GM13976 (cell line): Measurements from ENCODE around the gene GALNT10.
A peak's percentile ranks its signal among the peaks of the same experiment; 100 is the strongest.

Source experiments
- DNase-seq: peaks from one replicate; pipeline ENCODE4 v3.0.0; 2012; ENCODE audit warnings: low spot score
- in situ Hi-C: fragments of 300-500 bp; cut with MboI; formaldehyde crosslinking; loops from one replicate; pipeline ENCODE4 v1.12.0; 2022; ENCODE audit warnings: low sequenced_read_pairs, mixed read lengths, inconsistent platforms; ENCODE audit not compliant: unreplicated experiment
- TF ChIP-seq, protein P1 (sequence below): IDR thresholded peaks from 2 replicates; pipeline ENCODE4 v1.5.1; 2012; ENCODE audit warnings: borderline replicate concordance, mild to moderate bottlenecking; ENCODE audit not compliant: insufficient read depth; ENCODE audit errors: extremely low read depth, missing control alignments, control extremely low read depth

Gene GALNT10

DNA sequence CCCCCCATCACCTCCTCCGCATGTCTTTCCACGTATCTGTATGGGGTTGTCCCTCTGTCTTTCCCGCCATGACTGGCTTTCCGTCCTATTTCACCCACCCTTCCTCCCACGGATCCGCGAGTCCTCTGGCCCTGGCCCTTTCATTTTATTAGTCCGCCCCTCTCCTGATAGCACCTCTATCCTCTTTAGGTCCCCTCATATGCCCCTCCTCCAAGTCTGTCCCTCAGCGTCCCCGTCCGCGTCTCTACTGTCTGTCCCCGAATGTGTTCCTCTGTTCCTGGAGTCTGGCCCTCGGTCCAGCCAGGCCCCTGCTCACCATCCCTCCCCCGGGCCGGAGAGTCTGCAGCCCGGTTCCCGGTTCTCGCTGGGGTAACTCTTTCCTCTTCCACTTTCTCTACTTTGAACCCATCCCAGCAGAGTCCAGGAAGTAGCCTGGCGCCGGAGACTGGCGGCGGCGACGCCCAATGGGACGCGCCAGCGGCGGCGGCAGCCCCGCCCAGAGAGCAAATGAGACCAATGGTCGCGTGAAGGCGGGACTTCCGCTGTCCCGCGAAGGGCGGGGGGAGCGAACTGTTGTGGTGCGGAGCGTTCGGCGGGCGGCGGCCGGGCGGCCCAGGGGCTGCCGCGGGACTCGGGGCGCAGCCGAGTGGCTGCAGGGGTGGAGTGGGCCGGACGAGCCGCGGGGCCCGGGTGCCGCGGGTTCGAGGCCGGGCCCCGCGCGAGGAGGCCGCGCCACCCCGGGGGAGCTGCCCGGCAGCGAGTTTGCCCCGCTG, 255.1 kb downstream of the GALNT10 start, which contains the start of gene SAP30L:
TSS of gene SAP30L (plus strand) at position 576 of the 773 bp plus-strand sequence. CDS start 608 bp downstream, outside the sequence.
- peak; percentile 100 for DNase-seq
- in situ Hi-C loops = no loop called here
- TF ChIP-seq, protein P1, sequence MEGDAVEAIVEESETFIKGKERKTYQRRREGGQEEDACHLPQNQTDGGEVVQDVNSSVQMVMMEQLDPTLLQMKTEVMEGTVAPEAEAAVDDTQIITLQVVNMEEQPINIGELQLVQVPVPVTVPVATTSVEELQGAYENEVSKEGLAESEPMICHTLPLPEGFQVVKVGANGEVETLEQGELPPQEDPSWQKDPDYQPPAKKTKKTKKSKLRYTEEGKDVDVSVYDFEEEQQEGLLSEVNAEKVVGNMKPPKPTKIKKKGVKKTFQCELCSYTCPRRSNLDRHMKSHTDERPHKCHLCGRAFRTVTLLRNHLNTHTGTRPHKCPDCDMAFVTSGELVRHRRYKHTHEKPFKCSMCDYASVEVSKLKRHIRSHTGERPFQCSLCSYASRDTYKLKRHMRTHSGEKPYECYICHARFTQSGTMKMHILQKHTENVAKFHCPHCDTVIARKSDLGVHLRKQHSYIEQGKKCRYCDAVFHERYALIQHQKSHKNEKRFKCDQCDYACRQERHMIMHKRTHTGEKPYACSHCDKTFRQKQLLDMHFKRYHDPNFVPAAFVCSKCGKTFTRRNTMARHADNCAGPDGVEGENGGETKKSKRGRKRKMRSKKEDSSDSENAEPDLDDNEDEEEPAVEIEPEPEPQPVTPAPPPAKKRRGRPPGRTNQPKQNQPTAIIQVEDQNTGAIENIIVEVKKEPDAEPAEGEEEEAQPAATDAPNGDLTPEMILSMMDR = no peak

DNA sequence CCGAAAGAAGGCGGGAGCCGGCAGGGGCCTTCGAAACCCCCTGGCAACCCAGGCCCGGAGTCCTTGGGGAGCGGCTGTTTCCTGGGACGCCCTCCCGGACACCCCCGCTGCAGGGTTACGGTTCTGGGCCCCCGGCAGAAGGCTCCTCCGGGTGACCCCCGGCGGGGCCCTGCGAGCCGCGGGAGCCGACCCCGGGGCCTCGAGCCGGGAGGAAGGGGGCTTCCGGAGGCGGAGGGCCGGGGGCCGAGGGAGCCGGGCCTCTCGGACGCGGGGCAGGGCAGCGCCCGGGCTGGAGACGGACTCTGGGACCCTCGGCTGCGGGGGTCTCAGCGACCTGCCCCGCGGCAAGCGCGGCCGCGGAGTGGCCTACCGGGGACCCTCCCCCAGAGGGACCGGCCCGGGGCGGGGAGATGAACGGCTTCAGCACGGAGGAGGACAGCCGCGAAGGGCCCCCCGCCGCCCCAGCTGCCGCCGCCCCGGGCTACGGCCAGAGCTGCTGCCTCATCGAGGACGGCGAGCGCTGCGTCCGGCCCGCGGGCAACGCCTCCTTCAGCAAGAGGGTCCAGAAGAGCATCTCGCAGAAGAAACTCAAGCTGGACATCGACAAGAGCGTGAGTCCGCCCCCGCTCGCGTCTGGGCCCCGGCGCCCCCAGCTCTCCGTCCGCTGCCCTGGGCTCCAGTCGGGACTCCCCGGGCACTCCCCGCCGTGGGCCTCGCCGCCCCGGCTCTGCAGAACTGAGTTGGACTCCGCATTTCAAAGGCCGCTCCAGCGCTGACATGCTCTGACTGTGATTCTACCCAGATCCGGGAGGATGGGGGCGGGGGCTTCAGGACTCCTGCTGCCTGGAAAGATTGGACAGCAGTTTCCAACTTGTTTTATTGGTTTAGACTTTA, 255.9 kb downstream of the GALNT10 start:
- TF ChIP-seq, protein P1 = no peak
- in situ Hi-C loops = no loop called here
- peak; percentile 72 for DNase-seq

DNA sequence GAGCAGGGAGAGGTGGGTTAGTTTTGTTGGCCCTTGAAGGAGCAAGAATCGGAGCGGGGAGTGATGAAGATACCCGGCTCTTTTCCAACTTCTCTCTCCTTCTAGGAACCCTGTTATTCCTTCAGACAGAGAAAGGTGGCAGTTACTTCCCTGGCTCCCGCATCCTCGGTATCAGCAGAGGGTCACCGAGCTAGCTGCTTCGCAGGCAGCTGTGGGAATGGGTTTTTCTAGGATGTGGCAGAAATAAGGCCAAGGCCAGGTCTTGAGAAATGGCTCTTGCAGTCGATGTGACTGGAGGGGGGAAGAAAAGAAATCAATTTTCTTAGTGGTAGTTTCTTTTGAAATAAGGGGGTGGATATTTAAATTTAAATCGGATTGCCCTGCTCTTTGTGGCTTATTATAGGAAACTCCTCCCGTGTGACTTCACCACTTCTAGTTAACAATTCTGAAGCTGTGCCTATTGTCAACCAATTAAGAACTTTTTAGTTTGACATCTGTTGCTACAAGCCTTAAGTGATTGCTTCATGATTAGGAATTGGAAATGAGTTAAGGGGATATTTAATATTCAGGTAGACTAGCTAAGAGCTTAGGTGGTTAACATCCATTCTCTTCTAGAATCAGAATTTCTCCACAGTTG, 256.7 kb downstream of the GALNT10 start:
- in situ Hi-C loops = no loop called here
- no peak for DNase-seq
- TF ChIP-seq, protein P1 = no peak

DNA sequence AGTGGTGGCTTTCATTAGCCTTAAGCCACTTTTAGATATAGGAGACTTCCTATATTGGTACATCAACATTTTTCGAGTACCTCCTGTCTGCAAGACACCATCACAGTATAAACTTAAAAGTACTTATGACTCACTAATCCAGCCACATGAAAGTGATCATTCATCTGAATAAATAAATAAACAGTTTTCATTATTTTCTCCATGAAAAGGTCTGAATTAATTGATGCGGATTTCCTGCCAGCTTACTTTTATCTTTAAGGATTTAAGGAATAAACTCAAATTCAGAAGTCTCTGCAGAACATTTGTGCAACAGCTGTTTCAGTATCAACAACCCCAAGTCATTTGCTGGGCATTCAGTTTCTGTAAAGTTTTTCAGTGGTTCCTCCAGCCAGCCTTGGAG, 259.3 kb downstream of the GALNT10 start:
- in situ Hi-C loops = no loop called here
- DNase-seq = no peak

DNA sequence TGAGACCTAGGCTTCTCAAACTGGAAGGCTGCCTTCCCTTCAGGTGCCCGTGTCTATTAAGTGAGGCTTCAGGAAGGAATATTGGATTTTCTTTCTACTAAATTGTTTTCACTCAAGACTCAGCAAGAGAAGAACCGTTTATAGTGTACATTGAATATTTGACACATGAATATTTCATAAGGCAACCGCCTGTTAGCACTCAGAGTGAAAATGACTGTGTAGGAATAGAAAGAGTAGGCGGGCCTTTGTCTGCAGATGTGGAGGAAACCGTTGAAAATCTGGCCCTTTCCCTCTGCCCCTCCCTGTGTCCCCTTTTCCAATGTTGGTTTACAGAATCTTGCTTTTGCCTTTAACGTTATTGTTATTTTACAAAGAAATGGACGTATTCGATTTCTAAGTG, 261.4 kb downstream of the GALNT10 start:
- TF ChIP-seq, protein P1 = no peak
- no peak for DNase-seq
- in situ Hi-C loops = no loop called here

More for the DNA sequence above, 259.3 kb downstream of the GALNT10 start:
- TF ChIP-seq, protein P1 = no peak

DNA sequence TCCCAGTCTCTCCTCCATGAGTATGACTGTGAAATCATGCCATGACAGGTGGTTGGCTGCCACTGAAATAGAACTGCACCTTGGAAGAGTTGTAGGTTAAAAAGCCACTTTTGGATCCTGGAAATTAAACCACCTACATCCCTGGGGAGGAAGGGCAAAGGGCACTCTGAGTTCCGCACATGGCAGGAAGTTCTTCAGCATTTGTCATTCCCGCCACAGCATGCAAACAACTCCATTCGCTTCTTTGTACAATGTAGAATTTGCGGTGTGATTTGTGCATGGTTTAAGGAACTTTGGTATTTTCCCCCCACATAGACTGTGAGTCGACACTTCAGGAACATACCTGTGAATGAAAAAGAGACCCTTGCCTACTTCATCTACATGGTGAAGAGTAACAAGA, 265.1 kb downstream of the GALNT10 start:
- no peak for DNase-seq
- TF ChIP-seq, protein P1 = no peak
- in situ Hi-C loops = no loop called here
